ENCODE results near the gene KRT7. TPM values are rescaled to one million over a fixed set of nuclear protein-coding genes. Genes with fewer than 3 reads are reported as not detected.

KRT7 gene
- total and polyA plus RNA-seq, 9 of the 15 experiments (the other 6 are each of a cell fraction or from before 2014, with no cell fraction given) = 1.4 TPM; not detected in 8

DNA sequence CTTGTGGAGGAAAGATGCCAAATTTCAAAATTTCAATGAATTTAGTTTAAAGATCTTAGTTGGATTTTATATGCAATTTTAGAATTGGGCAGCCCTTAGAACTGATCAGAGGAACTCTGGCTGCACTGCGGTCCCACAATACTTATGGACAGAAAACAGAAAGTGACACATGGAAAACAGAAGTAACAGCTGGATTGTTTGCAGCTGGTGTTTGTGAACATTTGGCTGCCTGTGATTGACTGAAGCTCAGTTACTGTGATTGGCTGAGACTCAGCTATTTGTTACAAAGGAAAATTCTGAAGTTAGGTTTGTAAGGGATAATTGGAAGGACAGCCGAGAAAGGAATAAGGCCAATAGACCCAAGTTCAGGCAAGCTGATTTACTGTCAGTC is 31.4 kb downstream of the KRT7 start:
- ATAC-seq = no peak

More for the DNA sequence above, 31.4 kb downstream of the KRT7 start:
- FAIRE-seq (no peak), DNase-seq (ENCODE audit: extremely low read depth in 1 of 4, low spot score in 3 of 4) (no peak)
- TF ChIP-seq HDGF (IDR thresholded peaks at IDR 0.05) = no peak
- TF ChIP-seq, protein P1, sequence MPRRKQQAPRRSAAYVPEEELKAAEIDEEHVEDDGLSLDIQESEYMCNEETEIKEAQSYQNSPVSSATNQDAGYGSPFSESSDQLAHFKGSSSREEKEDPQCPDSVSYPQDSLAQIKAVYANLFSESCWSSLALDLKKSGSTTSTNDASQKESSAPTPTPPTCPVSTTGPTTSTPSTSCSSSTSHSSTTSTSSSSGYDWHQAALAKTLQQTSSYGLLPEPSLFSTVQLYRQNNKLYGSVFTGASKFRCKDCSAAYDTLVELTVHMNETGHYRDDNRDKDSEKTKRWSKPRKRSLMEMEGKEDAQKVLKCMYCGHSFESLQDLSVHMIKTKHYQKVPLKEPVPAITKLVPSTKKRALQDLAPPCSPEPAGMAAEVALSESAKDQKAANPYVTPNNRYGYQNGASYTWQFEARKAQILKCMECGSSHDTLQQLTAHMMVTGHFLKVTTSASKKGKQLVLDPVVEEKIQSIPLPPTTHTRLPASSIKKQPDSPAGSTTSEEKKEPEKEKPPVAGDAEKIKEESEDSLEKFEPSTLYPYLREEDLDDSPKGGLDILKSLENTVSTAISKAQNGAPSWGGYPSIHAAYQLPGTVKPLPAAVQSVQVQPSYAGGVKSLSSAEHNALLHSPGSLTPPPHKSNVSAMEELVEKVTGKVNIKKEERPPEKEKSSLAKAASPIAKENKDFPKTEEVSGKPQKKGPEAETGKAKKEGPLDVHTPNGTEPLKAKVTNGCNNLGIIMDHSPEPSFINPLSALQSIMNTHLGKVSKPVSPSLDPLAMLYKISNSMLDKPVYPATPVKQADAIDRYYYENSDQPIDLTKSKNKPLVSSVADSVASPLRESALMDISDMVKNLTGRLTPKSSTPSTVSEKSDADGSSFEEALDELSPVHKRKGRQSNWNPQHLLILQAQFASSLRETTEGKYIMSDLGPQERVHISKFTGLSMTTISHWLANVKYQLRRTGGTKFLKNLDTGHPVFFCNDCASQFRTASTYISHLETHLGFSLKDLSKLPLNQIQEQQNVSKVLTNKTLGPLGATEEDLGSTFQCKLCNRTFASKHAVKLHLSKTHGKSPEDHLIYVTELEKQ (CRISPR knock-in tag; IDR thresholded peaks at IDR 0.05) = no peak
- TF ChIP-seq HEY1 (CRISPR knock-in tag; IDR thresholded peaks at IDR 0.05; ENCODE audit: borderline replicate concordance) = no peak
- TF ChIP-seq CHCHD3 (CRISPR knock-in tag; IDR thresholded peaks at IDR 0.05) = no peak
- TF ChIP-seq CBX1 (IDR thresholded peaks at IDR 0.05; ENCODE audit: low read depth) = no peak
- TF ChIP-seq NEUROD1 (IDR thresholded peaks at IDR 0.05; ENCODE audit: borderline replicate concordance, low read depth, low read length, partially characterized antibody) = no peak
- TF ChIP-seq, protein P2, sequence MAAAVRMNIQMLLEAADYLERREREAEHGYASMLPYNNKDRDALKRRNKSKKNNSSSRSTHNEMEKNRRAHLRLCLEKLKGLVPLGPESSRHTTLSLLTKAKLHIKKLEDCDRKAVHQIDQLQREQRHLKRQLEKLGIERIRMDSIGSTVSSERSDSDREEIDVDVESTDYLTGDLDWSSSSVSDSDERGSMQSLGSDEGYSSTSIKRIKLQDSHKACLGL (CRISPR knock-in tag; IDR thresholded peaks at IDR 0.05; ENCODE audit: borderline replicate concordance, poor library complexity, severe bottlenecking) = no peak
- no peak for TF ChIP-seq FOXK2 (conservative IDR thresholded peaks at IDR 0.05 in 1 of 2, IDR thresholded peaks at IDR 0.05 in 1 of 2; ENCODE audit: low read depth in 2 of 2)
- TF ChIP-seq PTRF (tag; IDR thresholded peaks at IDR 0.05) = no peak
- TF ChIP-seq, protein P3, sequence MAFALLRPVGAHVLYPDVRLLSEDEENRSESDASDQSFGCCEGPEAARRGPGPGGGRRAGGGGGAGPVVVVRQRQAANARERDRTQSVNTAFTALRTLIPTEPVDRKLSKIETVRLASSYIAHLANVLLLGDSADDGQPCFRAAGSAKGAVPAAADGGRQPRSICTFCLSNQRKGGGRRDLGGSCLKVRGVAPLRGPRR (CRISPR knock-in tag; IDR thresholded peaks at IDR 0.05) = no peak
- no peak for TF ChIP-seq HIVEP1 (CRISPR knock-in tag; IDR thresholded peaks at IDR 0.05)
- no peak for TF ChIP-seq PTTG1 (tag; IDR thresholded peaks at IDR 0.05; ENCODE audit: low read depth)
- intact Hi-C loops (cut with micrococcal nuclease) = no loop called here
- no peak overlapping the region for H3K4me2 ChIP-seq (ENCODE audit: insufficient read depth, low read length)
- H3K4me1 ChIP-seq (replicated peaks in 1 of 2; ENCODE audit: control insufficient read depth in 2 of 2, insufficient read depth in 2 of 2, low read length in 2 of 2) = no peaks in the 10 kb centered on the region
- in situ Hi-C loops (cut with MboI) = no loop called here
- no peak overlapping the region for H3K4me3 ChIP-seq
- ChIA-PET CTCF (ENCODE audit: low intra/inter-chr PET ratio) (no interaction called here), POLR2A (interaction anchor here (0.6 to 1.1 kb wide), 3 partner anchors 10 to 44 kb away, joined by 3 to 9 read pairs (median 3); no protein-coding TSS in a partner anchor)
- no peaks in the 10 kb centered on the region for H4K20me1 ChIP-seq (replicated peaks; ENCODE audit: control insufficient read depth, insufficient read depth, low read length)
- H3K9ac ChIP-seq (ENCODE audit: insufficient read depth in 1 of 2, low read depth in 2 of 2, low read length in 2 of 2) = no peak overlapping the region
- H3K27me3 ChIP-seq (ENCODE audit: control insufficient read depth in 2 of 2, insufficient read depth in 2 of 2, low read length in 2 of 2) = peaks cover 1 to 24% of the 10 kb centered on the region in 2 experiments; a peak in 3 of 5 replicates
- H3K36me3 ChIP-seq (ENCODE audit: control insufficient read depth, insufficient read depth, low read length) = no peaks in the 10 kb centered on the region
- H3K9me3 ChIP-seq (replicated peaks; ENCODE audit: control insufficient read depth, insufficient read depth, low read depth, low read length) = no peaks in the 10 kb centered on the region
- WGBS (ENCODE audit: insufficient coverage, low coverage, missing lambda C conversion rate) = 0% methylated on average over 2 of the region's 2 CpGs
- H3K79me2 ChIP-seq (ENCODE audit: control insufficient read depth, insufficient read depth, low read length) = no peaks in the 10 kb centered on the region
- no peaks in the 10 kb centered on the region for H3K9me1 ChIP-seq (ENCODE audit: control insufficient read depth, insufficient read depth, low read length)
- H2AFZ ChIP-seq (ENCODE audit: low read depth, low read length) = no peak overlapping the region
- no TSS peak for BruUV-seq (replicated peaks)
- no peak overlapping the region for H3K27ac ChIP-seq (ENCODE audit: extremely low read depth, low read depth, low read length)

Measured in K562 (cell line).